IPS-18a (cell line): ENCODE measurements around the gene RABAC1.

Source experiments
- H3K27ac ChIP-seq: one replicate; pipeline ENCODE4 v1.5.1; 2013; ENCODE audit warnings: low read length
- H3K27me3 ChIP-seq: one replicate; pipeline ENCODE4 v1.6.1; 2013; ENCODE audit warnings: mild to moderate bottlenecking, low read length; ENCODE audit not compliant: control insufficient read depth, insufficient read depth
- H3K36me3 ChIP-seq: one replicate; pipeline ENCODE4 v1.6.1; 2013; ENCODE audit warnings: low read depth, low read length; ENCODE audit not compliant: control insufficient read depth
- H3K4me1 ChIP-seq: one replicate; pipeline ENCODE4 v1.6.1; 2013; ENCODE audit warnings: low read depth, low read length; ENCODE audit not compliant: control insufficient read depth
- H3K4me3 ChIP-seq: one replicate; pipeline ENCODE4 v1.5.1; 2013; ENCODE audit warnings: low read length
- H3K9ac ChIP-seq: one replicate; pipeline ENCODE4 v1.6.1; 2013; ENCODE audit warnings: mild to moderate bottlenecking, low read length, moderate library complexity
- H3K9me3 ChIP-seq: one replicate; pipeline ENCODE4 v1.6.1; 2013; ENCODE audit warnings: low read depth, low read length; ENCODE audit not compliant: control insufficient read depth

RABAC1 gene

GRCh38 chr19:41924151-41925145 is 34.7 kb downstream of the RABAC1 start:
- Histone ChIP-seq H3K27me3 (peaks cover 99% of the 10 kb centered on the region), H3K4me3 (no peak overlapping the region), H3K27ac (no peak overlapping the region), H3K36me3 (no peaks in the 10 kb centered on the region), H3K4me1 (peaks cover 3% of the 10 kb centered on the region), H3K9ac (no peak overlapping the region), H3K9me3 (no peaks in the 10 kb centered on the region)

GRCh38 chr19:41923045-41923788 is 35.9 kb downstream of the RABAC1 start:
- H3K36me3 ChIP-seq = no peaks in the 10 kb centered on the region
- peaks cover 3% of the 10 kb centered on the region for H3K4me1 ChIP-seq
- no peak overlapping the region for H3K9ac ChIP-seq
- peaks cover 99% of the 10 kb centered on the region for H3K27me3 ChIP-seq
- no peak overlapping the region for H3K4me3 ChIP-seq
- H3K27ac ChIP-seq = no peak overlapping the region
- no peaks in the 10 kb centered on the region for H3K9me3 ChIP-seq

- Histone ChIP-seq H3K27ac (no peak overlapping the region), H3K4me3 (no peak overlapping the region), H3K9ac (no peak overlapping the region), H3K9me3 (no peaks in the 10 kb centered on the region), H3K27me3 (peaks cover 99% of the 10 kb centered on the region), H3K36me3 (no peaks in the 10 kb centered on the region), H3K4me1 (peaks cover 3% of the 10 kb centered on the region)
Measured at GRCh38 chr19:41922585-41922984, 36.5 kb downstream of the RABAC1 start.

GRCh38 chr19:41921577-41922576 is 37.2 kb downstream of the RABAC1 start:
- Histone ChIP-seq H3K4me3 (no peak overlapping the region), H3K4me1 (peaks cover 3% of the 10 kb centered on the region), H3K9me3 (no peaks in the 10 kb centered on the region), H3K36me3 (no peaks in the 10 kb centered on the region), H3K27ac (no peak overlapping the region), H3K9ac (no peak overlapping the region), H3K27me3 (peaks cover 99% of the 10 kb centered on the region)

- Histone ChIP-seq H3K9me3 (no peaks in the 10 kb centered on the region), H3K36me3 (no peaks in the 10 kb centered on the region), H3K4me1 (peaks cover 3% of the 10 kb centered on the region), H3K27me3 (peaks cover 99% of the 10 kb centered on the region), H3K4me3 (no peak overlapping the region), H3K27ac (no peak overlapping the region), H3K9ac (no peak overlapping the region)
Measured at GRCh38 chr19:41920882-41921576, 38.1 kb downstream of the RABAC1 start.

GRCh38 chr19:41919948-41920712 is 39.0 kb downstream of the RABAC1 start:
- Histone ChIP-seq H3K4me3 (no peak overlapping the region), H3K27ac (no peak overlapping the region), H3K27me3 (peaks cover 99% of the 10 kb centered on the region)

GRCh38 chr19:41918653-41919244 is 40.4 kb downstream of the RABAC1 start:
- H3K27ac ChIP-seq = no peak overlapping the region
- H3K4me1 ChIP-seq = peaks cover 3% of the 10 kb centered on the region
- no peaks in the 10 kb centered on the region for H3K9me3 ChIP-seq
- H3K27me3 ChIP-seq = peaks cover 99% of the 10 kb centered on the region
- H3K9ac ChIP-seq = no peak overlapping the region
- no peak overlapping the region for H3K4me3 ChIP-seq
- H3K36me3 ChIP-seq = no peaks in the 10 kb centered on the region

More at GRCh38 chr19:41919948-41920712, 39.0 kb downstream of the RABAC1 start:
- Histone ChIP-seq H3K9me3 (no peaks in the 10 kb centered on the region), H3K9ac (no peak overlapping the region), H3K4me1 (peaks cover 3% of the 10 kb centered on the region), H3K36me3 (no peaks in the 10 kb centered on the region)

- Histone ChIP-seq H3K36me3 (no peaks in the 10 kb centered on the region), H3K4me3 (no peak overlapping the region), H3K9me3 (no peaks in the 10 kb centered on the region), H3K27me3 (peaks cover 100% of the 10 kb centered on the region), H3K27ac (no peak overlapping the region), H3K4me1 (peaks cover 3% of the 10 kb centered on the region), H3K9ac (no peak overlapping the region)
Measured at GRCh38 chr19:41918095-41918494, 41.0 kb downstream of the RABAC1 start.

GRCh38 chr19:41917676-41918075 is 41.4 kb downstream of the RABAC1 start:
- no peak overlapping the region for H3K4me3 ChIP-seq
- H3K27me3 ChIP-seq = peaks cover 100% of the 10 kb centered on the region
- no peak overlapping the region for H3K9ac ChIP-seq

More at GRCh38 chr19:41917676-41918075, 41.4 kb downstream of the RABAC1 start:
- no peaks in the 10 kb centered on the region for H3K9me3 ChIP-seq
- no peaks in the 10 kb centered on the region for H3K36me3 ChIP-seq
- peaks cover 3% of the 10 kb centered on the region for H3K4me1 ChIP-seq
- no peak overlapping the region for H3K27ac ChIP-seq
